HG02884 (cell line): ENCODE measurements around the gene MAST1.
"Not testable (repeated sequence)": the region's sequence is repeated elsewhere in the genome, so short reads cannot be mapped to it uniquely, and the experiment has no call there.

Experiments
- ATAC-seq: cut with Tn5 transposase; IDR thresholded peaks from one replicate; pipeline ENCODE4 v1.9.1; 2021; ENCODE audit warnings: mild to moderate bottlenecking, moderate library complexity; ENCODE audit not compliant: unreplicated experiment

Gene MAST1

GRCh38 chr19:12800923-12801465 is 37.3 kb upstream of the MAST1 start:
- no peak for ATAC-seq

GRCh38 chr19:12801466-12802266 is 36.6 kb upstream of the MAST1 start, which contains the start of the genes PRDX2 and THSD8:
PRDX2 (minus strand) TSS chr19:12801800; CDS start chr19:12801261, 539 bp downstream.
THSD8 (plus strand) TSS chr19:12802069; CDS start chr19:12802072, 3 bp downstream.
- ATAC-seq, result no peak

GRCh38 chr19:12802267-12803106 is 35.8 kb upstream of the MAST1 start:
- ATAC-seq, result no peak

- ATAC-seq, result no peak
These were observed 34.3 kb upstream of the MAST1 start for GRCh38 chr19:12804051-12804450.

- peak; percentile 69 for ATAC-seq
These were observed 31.9 kb upstream of the MAST1 start, which contains the start of gene RNASEH2A for GRCh38 chr19:12806242-12807081. RNASEH2A (plus strand) TSS chr19:12806584; CDS start chr19:12806674, 90 bp downstream.

- no peak for ATAC-seq
These were observed 23.2 kb upstream of the MAST1 start for GRCh38 chr19:12815088-12815487.

- ATAC-seq, result not testable (repeated sequence)
These were observed 21.1 kb upstream of the MAST1 start for GRCh38 chr19:12817188-12817587.

- ATAC-seq, result not testable (repeated sequence)
These were observed 20.5 kb upstream of the MAST1 start for GRCh38 chr19:12817810-12818209.

GRCh38 chr19:12821761-12822160 is 16.6 kb upstream of the MAST1 start:
- ATAC-seq, result no peak

- no peak for ATAC-seq
These were observed 12.8 kb upstream of the MAST1 start for GRCh38 chr19:12825254-12826131.

- no peak for ATAC-seq
These were observed 9.8 kb upstream of the MAST1 start for GRCh38 chr19:12828494-12828893.

GRCh38 chr19:12833418-12833737 is 4.9 kb upstream of the MAST1 start:
- no peak for ATAC-seq

GRCh38 chr19:12833738-12834565 is 4.4 kb upstream of the MAST1 start:
- no peak for ATAC-seq

- no peak for ATAC-seq
These were observed 3.8 kb upstream of the MAST1 start, which contains the start of gene RTBDN for GRCh38 chr19:12834566-12834943. RTBDN (minus strand) TSS chr19:12834579; CDS start chr19:12829979, 4,600 bp downstream.

GRCh38 chr19:12834976-12835757 is 3.1 kb upstream of the MAST1 start:
- ATAC-seq, result no peak

GRCh38 chr19:12836529-12836863 is 1.8 kb upstream of the MAST1 start:
- ATAC-seq, result no peak

- no peak for ATAC-seq
These were observed 1.1 kb upstream of the MAST1 start for GRCh38 chr19:12837225-12837624.
